IgD-negative memory B cell (primary cell): ENCODE data around the gene WDFY3. TPM values are rescaled to one million over a fixed set of nuclear protein-coding genes. Genes with fewer than 3 reads are reported as not detected.
"Not testable (repeated sequence)": the region's sequence is repeated elsewhere in the genome, so short reads cannot be mapped to it uniquely, and the experiment has no call there.

Experiments used
- H3K27ac Mint-ChIP-seq, 3 donors: one replicate each; pipeline ENCODE4 v1.8.0; 2020 to 2022; ENCODE audit warnings: mild to moderate bottlenecking in 3 of 3, mixed read lengths in 3 of 3, moderate library complexity in 1 of 3
- H3K27me3 Mint-ChIP-seq: one replicate; pipeline ENCODE4 v1.8.0; 2021; ENCODE audit warnings: mixed read lengths
- H3K36me3 Mint-ChIP-seq: one replicate; pipeline ENCODE4 v1.8.0; 2020; ENCODE audit warnings: mild to moderate bottlenecking, mixed read lengths
- H3K4me1 Mint-ChIP-seq, 3 donors: one replicate each; pipeline ENCODE4 v1.8.0; 2020 to 2022; ENCODE audit warnings: mixed read lengths in 3 of 3, mild to moderate bottlenecking in 1 of 3
- H3K4me3 Mint-ChIP-seq, 4 donors: one replicate each; pipeline ENCODE4 v1.8.0; 2020 to 2022; ENCODE audit warnings: mild to moderate bottlenecking in 4 of 4, mixed read lengths in 4 of 4, moderate library complexity in 3 of 4
- H3K9me3 Mint-ChIP-seq, 3 donors: one replicate each; pipeline ENCODE4 v1.8.0; 2020 to 2021; ENCODE audit warnings: mixed read lengths in 3 of 3, mild to moderate bottlenecking in 1 of 3
- polyA plus RNA-seq: library from polyadenylated mRNA; unstranded; fragments of 300-500 nt; fragmentation: Illumina TruSeq; gene quantifications from one replicate; pipeline ENCODE4 v1.2.3, GENCODE V29; 2021

Gene WDFY3
- polyA plus RNA-seq, 1 donor from 2014 or later: not detected

- Mint-ChIP-seq H3K27ac (no peak overlapping the region), H3K4me1 (no peaks in the 10 kb centered on the region), H3K4me3 (no peak overlapping the region), H3K9me3 (no peaks in the 10 kb centered on the region), H3K36me3 (no peaks in the 10 kb centered on the region), H3K27me3 (no peaks in the 10 kb centered on the region)
Observed at GRCh38 chr4:84825701-84826341, 140.7 kb downstream of the WDFY3 start.

- H3K9me3 Mint-ChIP-seq: no peaks in the 10 kb centered on the region
- no peaks in the 10 kb centered on the region for H3K27me3 Mint-ChIP-seq
- no peak overlapping the region for H3K27ac Mint-ChIP-seq
- no peak overlapping the region for H3K4me3 Mint-ChIP-seq
- no peaks in the 10 kb centered on the region for H3K4me1 Mint-ChIP-seq
- H3K36me3 Mint-ChIP-seq: no peaks in the 10 kb centered on the region
Observed at GRCh38 chr4:84821064-84821463, 145.4 kb downstream of the WDFY3 start.

- Mint-ChIP-seq H3K27me3 (no peaks in the 10 kb centered on the region), H3K4me1 (peaks cover 0 to 2% (median 0%) of the 10 kb centered on the region in 3 donors), H3K9me3 (no peaks in the 10 kb centered on the region), H3K27ac (no peak overlapping the region), H3K36me3 (no peaks in the 10 kb centered on the region), H3K4me3 (no peak overlapping the region)
Observed at GRCh38 chr4:84814094-84814750, 152.3 kb downstream of the WDFY3 start.

- no peaks in the 10 kb centered on the region for H3K27me3 Mint-ChIP-seq
- H3K4me1 Mint-ChIP-seq: peaks cover 0 to 2% (median 0%) of the 10 kb centered on the region in 3 donors
- no peaks in the 10 kb centered on the region for H3K36me3 Mint-ChIP-seq
- H3K9me3 Mint-ChIP-seq: no peaks in the 10 kb centered on the region
- H3K27ac Mint-ChIP-seq: no peak overlapping the region
- H3K4me3 Mint-ChIP-seq: no peak overlapping the region
Observed at GRCh38 chr4:84809946-84810345, 156.5 kb downstream of the WDFY3 start.

- no peaks in the 10 kb centered on the region for H3K27me3 Mint-ChIP-seq
- H3K4me3 Mint-ChIP-seq: no peak overlapping the region
Observed at GRCh38 chr4:84808332-84808731, 158.2 kb downstream of the WDFY3 start.

GRCh38 chr4:84806541-84806940 lies 159.9 kb downstream of the WDFY3 start:
- not testable (repeated sequence) for H3K4me3 Mint-ChIP-seq, H3K4me1 Mint-ChIP-seq, H3K36me3 Mint-ChIP-seq, H3K27ac Mint-ChIP-seq, H3K9me3 Mint-ChIP-seq, H3K27me3 Mint-ChIP-seq

More at GRCh38 chr4:84808332-84808731, 158.2 kb downstream of the WDFY3 start:
- H3K27ac Mint-ChIP-seq: no peak overlapping the region
- H3K9me3 Mint-ChIP-seq: no peaks in the 10 kb centered on the region
- H3K4me1 Mint-ChIP-seq: peaks cover 0 to 2% (median 0%) of the 10 kb centered on the region in 3 donors
- H3K36me3 Mint-ChIP-seq: no peaks in the 10 kb centered on the region

GRCh38 chr4:84804136-84804535 lies 162.4 kb downstream of the WDFY3 start:
- no peaks in the 10 kb centered on the region for H3K36me3 Mint-ChIP-seq
- peaks cover 0 to 2% (median 0%) of the 10 kb centered on the region in 3 donors for H3K9me3 Mint-ChIP-seq
- no peaks in the 10 kb centered on the region for H3K4me1 Mint-ChIP-seq

GRCh38 chr4:84803720-84804119 lies 162.8 kb downstream of the WDFY3 start:
- Mint-ChIP-seq H3K4me1 (no peaks in the 10 kb centered on the region), H3K9me3 (peaks cover 0 to 2% (median 0%) of the 10 kb centered on the region in 3 donors), H3K4me3 (no peak overlapping the region), H3K27ac (no peak overlapping the region), H3K27me3 (no peaks in the 10 kb centered on the region), H3K36me3 (no peaks in the 10 kb centered on the region)

More at GRCh38 chr4:84804136-84804535, 162.4 kb downstream of the WDFY3 start:
- no peaks in the 10 kb centered on the region for H3K27me3 Mint-ChIP-seq
- H3K27ac Mint-ChIP-seq: no peak overlapping the region
- no peak overlapping the region for H3K4me3 Mint-ChIP-seq

GRCh38 chr4:84803116-84803515 lies 163.4 kb downstream of the WDFY3 start:
- H3K27me3 Mint-ChIP-seq: no peaks in the 10 kb centered on the region
- peaks cover 0 to 2% (median 0%) of the 10 kb centered on the region in 3 donors for H3K9me3 Mint-ChIP-seq
- no peak overlapping the region for H3K4me3 Mint-ChIP-seq
- no peaks in the 10 kb centered on the region for H3K36me3 Mint-ChIP-seq
- H3K4me1 Mint-ChIP-seq: no peaks in the 10 kb centered on the region
- H3K27ac Mint-ChIP-seq: no peak overlapping the region

- no peaks in the 10 kb centered on the region for H3K4me1 Mint-ChIP-seq
- no peaks in the 10 kb centered on the region for H3K36me3 Mint-ChIP-seq
- no peak overlapping the region for H3K27ac Mint-ChIP-seq
- no peak overlapping the region for H3K4me3 Mint-ChIP-seq
- peaks cover 0 to 2% (median 0%) of the 10 kb centered on the region in 3 donors for H3K9me3 Mint-ChIP-seq
- no peaks in the 10 kb centered on the region for H3K27me3 Mint-ChIP-seq
Observed at GRCh38 chr4:84800256-84800655, 166.2 kb downstream of the WDFY3 start.

GRCh38 chr4:84799318-84799717 lies 167.2 kb downstream of the WDFY3 start:
- Mint-ChIP-seq H3K36me3 (no peaks in the 10 kb centered on the region), H3K27me3 (no peaks in the 10 kb centered on the region), H3K27ac (no peak overlapping the region), H3K9me3 (peaks cover 0 to 2% (median 0%) of the 10 kb centered on the region in 3 donors), H3K4me1 (no peaks in the 10 kb centered on the region), H3K4me3 (no peak overlapping the region)

- Mint-ChIP-seq H3K4me1 (no peaks in the 10 kb centered on the region), H3K27ac (no peak overlapping the region), H3K36me3 (no peaks in the 10 kb centered on the region), H3K9me3 (no peaks in the 10 kb centered on the region), H3K27me3 (no peaks in the 10 kb centered on the region), H3K4me3 (no peak overlapping the region)
Observed at GRCh38 chr4:84796394-84796793, 170.1 kb downstream of the WDFY3 start.

GRCh38 chr4:84792366-84793301 lies 173.9 kb downstream of the WDFY3 start:
- Mint-ChIP-seq H3K36me3 (no peaks in the 10 kb centered on the region), H3K27ac (no peak overlapping the region), H3K4me3 (no peak overlapping the region), H3K27me3 (no peaks in the 10 kb centered on the region), H3K9me3 (no peaks in the 10 kb centered on the region), H3K4me1 (no peaks in the 10 kb centered on the region)

GRCh38 chr4:84790769-84791565 lies 175.5 kb downstream of the WDFY3 start:
- Mint-ChIP-seq H3K36me3 (no peaks in the 10 kb centered on the region), H3K9me3 (no peaks in the 10 kb centered on the region), H3K27ac (no peak overlapping the region), H3K27me3 (no peaks in the 10 kb centered on the region), H3K4me1 (no peaks in the 10 kb centered on the region), H3K4me3 (no peak overlapping the region)
